MM.1S (cell line): ENCODE results near the gene ALB.

ENCODE experiments used
- CTCF ChIP-seq: fragments of 300-600 bp; sonication (generic); IDR thresholded peaks from 2 replicates; pipeline ENCODE4 v1.5.1; 2016; ENCODE audit warnings: antibody characterized with exemption, low read length, mixed read lengths
- EZH2 ChIP-seq: fragments of 300-600 bp; sonication (generic); optimal IDR thresholded peaks from 2 replicates; pipeline ENCODE3; 2017; ENCODE audit warnings: low read depth, mild to moderate bottlenecking, antibody characterized with exemption, low read length, mixed read lengths
- EZH2phosphoT487 ChIP-seq: fragments of 300-600 bp; sonication (generic); IDR thresholded peaks from 2 replicates; pipeline ENCODE4 v1.6.1; 2018; ENCODE audit warnings: antibody characterized with exemption, low read length

DNA sequence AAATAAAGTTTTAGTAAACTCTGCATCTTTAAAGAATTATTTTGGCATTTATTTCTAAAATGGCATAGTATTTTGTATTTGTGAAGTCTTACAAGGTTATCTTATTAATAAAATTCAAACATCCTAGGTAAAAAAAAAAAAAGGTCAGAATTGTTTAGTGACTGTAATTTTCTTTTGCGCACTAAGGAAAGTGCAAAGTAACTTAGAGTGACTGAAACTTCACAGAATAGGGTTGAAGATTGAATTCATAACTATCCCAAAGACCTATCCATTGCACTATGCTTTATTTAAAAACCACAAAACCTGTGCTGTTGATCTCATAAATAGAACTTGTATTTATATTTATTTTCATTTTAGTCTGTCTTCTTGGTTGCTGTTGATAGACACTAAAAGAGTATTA is 370 bp downstream of the ALB start:
- TF ChIP-seq CTCF (no peak), EZH2 (no peak), EZH2phosphoT487 (no peak)
